Measurements from ENCODE around the gene RRAS2. TPM values are rescaled to one million over a fixed set of nuclear protein-coding genes. Genes with fewer than 3 reads are reported as not detected.

The RRAS2 gene
- total RNA-seq, 1 experiment from 2014 or later: 118 TPM

DNA sequence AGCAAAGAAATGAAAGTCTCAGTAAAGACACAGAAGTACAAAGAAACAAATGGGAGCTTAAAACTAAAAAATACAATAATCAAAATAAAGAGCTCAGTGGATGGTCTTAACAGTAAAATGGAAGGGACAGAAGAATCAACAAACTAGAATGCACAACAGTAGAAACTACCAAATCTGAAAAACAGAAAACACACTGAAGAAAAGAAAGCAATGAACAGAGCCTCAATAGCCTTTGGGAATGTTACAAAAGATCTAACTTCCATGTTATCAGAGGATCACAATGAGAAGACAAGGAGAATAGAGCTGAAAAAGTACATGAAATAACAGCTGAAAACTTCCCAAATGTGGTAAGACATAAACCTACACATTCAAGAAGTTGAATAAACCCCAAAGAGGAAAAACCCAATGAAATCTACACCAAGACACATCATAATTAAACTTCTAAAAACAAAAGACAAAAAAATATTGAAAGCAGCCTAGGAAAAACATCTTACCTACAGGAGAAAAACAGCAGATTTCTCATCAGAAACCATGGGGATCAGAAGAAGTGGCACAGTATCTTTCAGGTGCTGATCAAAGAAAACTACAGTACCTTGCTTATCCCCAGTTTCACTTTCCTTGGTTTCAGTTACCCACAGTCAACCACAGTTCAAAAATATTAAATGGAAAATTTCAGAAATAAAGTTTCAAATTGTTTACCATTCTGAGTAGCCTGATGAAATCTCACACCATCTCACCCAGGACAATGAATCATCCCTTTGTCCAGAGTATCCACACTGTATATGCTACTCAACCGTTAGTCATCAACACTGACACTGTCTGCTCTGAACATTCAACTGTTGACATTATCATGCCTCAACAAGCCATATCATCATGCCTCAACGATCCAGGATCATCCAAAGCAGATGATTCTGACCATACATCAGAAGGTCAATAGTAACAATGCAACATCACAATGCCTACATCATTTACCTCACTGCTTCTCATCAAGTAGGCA, 22.2 kb downstream of the RRAS2 start:
- no peak overlapping the region for H3K4me3 ChIP-seq (ENCODE audit: insufficient read depth, low read depth, low read length)
- H3K27me3 ChIP-seq (ENCODE audit: control insufficient read depth, insufficient read depth, low read length): no peaks in the 10 kb centered on the region
- DNase-seq: no peak
- H3K36me3 ChIP-seq (replicated peaks; ENCODE audit: control insufficient read depth, insufficient read depth, low read length): no peaks in the 10 kb centered on the region

DNA sequence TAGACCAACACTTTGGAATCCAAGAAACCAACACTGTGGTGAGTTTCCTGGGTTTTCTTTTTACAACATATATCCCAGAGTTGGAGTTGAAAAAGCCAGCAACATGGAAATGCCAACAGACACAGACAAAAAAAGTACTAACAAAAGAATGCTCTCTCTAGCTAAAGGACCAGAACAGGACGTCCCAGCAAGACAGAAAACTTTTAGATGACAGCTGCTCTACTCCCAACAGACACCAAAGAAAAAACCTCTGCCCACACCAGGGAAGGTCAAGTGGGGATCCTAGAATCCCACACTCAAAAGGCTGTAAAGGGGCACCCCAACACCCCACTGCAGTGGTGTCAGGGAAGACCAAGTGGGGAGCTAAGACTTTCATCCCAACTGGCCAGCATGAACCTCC, 23.3 kb downstream of the RRAS2 start:
- no peak for DNase-seq
- H3K27me3 ChIP-seq (ENCODE audit: control insufficient read depth, insufficient read depth, low read length): no peaks in the 10 kb centered on the region
- no peak overlapping the region for H3K4me3 ChIP-seq (ENCODE audit: insufficient read depth, low read depth, low read length)
- no peaks in the 10 kb centered on the region for H3K36me3 ChIP-seq (replicated peaks; ENCODE audit: control insufficient read depth, insufficient read depth, low read length)

DNA sequence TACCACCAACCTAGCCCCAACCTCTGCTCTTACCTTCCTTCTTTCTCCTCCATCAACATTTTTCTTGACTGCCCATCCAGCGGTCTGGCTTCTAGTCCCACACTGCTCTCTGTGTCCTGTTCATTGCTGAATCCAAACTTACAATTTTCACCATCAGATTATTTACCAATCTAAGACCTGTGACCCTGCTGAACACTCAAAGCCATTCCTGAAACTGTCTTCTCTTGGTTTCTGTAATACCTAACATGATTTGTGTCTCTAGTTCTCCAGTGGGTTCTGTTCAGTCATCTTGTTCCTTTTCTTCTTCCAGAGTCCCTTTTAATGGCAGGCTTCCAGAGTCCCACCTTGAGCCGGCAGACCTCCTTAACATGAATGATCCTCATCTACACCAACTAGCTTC, 24.1 kb downstream of the RRAS2 start:
- no peak for DNase-seq
- H3K36me3 ChIP-seq (replicated peaks; ENCODE audit: control insufficient read depth, insufficient read depth, low read length): no peaks in the 10 kb centered on the region
- no peaks in the 10 kb centered on the region for H3K27me3 ChIP-seq (ENCODE audit: control insufficient read depth, insufficient read depth, low read length)
- no peak overlapping the region for H3K4me3 ChIP-seq (ENCODE audit: insufficient read depth, low read depth, low read length)

GRCh38 chr11:14334192-14334591, 24.8 kb downstream of the RRAS2 start:
- DNase-seq: no peak
- no peak overlapping the region for H3K4me3 ChIP-seq (ENCODE audit: insufficient read depth, low read depth, low read length)
- no peaks in the 10 kb centered on the region for H3K36me3 ChIP-seq (replicated peaks; ENCODE audit: control insufficient read depth, insufficient read depth, low read length)
- H3K27me3 ChIP-seq (ENCODE audit: control insufficient read depth, insufficient read depth, low read length): no peaks in the 10 kb centered on the region

DNA sequence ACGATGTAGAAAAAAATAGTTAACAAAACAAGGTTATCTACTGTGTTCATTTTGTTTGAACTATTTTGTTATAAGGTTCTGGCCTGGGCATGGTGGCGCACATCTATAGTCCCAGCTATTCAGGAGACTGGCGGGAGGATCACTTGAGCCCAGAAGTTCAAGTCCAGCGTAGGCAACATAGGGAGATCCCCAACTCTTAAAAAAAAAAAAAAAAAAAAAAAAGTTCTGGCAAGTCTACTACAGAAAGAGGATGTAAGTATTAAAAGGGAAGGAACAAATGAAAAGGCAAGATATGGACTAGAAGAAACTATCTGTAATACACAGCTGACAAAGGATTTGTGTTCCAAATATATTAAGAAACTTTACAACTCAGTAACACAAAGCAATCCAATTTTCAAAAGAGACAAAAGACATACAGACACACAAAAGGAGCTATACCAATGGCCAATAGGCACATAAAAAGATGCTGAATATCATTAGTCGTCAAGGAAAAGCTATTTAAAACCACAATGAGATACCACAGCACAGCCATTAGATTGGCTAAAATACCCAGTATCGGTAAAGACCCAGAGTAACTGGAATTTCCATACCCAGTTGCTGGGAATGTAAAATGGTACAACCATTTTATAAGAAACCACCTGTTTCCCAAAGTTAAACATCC, 27.4 kb downstream of the RRAS2 start:
- Histone ChIP-seq H3K36me3 (replicated peaks; ENCODE audit: control insufficient read depth, insufficient read depth, low read length) (no peaks in the 10 kb centered on the region), H3K27me3 (ENCODE audit: control insufficient read depth, insufficient read depth, low read length) (no peaks in the 10 kb centered on the region), H3K4me3 (ENCODE audit: insufficient read depth, low read depth, low read length) (no peak overlapping the region)
- DNase-seq: no peak

GRCh38 chr11:14330881-14331280, 28.1 kb downstream of the RRAS2 start:
- no peaks in the 10 kb centered on the region for H3K27me3 ChIP-seq (ENCODE audit: control insufficient read depth, insufficient read depth, low read length)

GRCh38 chr11:14329702-14330101, 29.3 kb downstream of the RRAS2 start:
- Histone ChIP-seq H3K4me3 (ENCODE audit: insufficient read depth, low read depth, low read length) (no peak overlapping the region), H3K36me3 (replicated peaks; ENCODE audit: control insufficient read depth, insufficient read depth, low read length) (no peaks in the 10 kb centered on the region), H3K27me3 (ENCODE audit: control insufficient read depth, insufficient read depth, low read length) (no peaks in the 10 kb centered on the region)
- DNase-seq: no peak

More at GRCh38 chr11:14330881-14331280, 28.1 kb downstream of the RRAS2 start:
- DNase-seq: no peak
- Histone ChIP-seq H3K4me3 (ENCODE audit: insufficient read depth, low read depth, low read length) (no peak overlapping the region), H3K36me3 (replicated peaks; ENCODE audit: control insufficient read depth, insufficient read depth, low read length) (no peaks in the 10 kb centered on the region)

- Histone ChIP-seq H3K27me3 (ENCODE audit: control insufficient read depth, insufficient read depth, low read length) (no peaks in the 10 kb centered on the region), H3K4me3 (ENCODE audit: insufficient read depth, low read depth, low read length) (no peak overlapping the region), H3K36me3 (replicated peaks; ENCODE audit: control insufficient read depth, insufficient read depth, low read length) (no peaks in the 10 kb centered on the region)
- DNase-seq: no peak
Measured at GRCh38 chr11:14327116-14327515, 31.9 kb downstream of the RRAS2 start.

DNA sequence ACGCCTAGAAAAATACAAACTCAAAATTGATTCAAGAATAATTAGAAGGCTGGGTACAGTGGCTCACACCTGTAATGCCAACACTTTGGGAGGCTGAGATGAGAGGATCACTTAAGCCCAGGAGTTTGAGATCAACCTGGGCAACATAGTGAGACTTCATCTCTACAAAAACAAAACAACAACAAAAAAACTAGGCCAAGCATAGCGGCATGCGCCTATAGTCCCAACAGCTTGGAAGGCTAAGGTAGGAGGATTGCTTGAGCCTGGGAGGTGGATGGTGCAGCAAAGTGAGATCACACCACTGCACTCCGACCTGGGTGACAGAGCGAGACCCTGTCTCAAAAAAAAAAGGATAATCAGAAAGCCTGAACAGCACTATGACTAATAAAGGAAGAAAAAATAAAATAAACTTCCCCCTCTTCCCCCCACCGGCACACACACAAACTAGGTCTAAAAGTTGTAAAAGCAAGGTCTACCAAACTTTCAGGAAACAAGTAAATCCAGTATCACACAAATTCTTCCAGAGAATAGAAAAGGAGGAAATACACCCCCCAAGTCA, 35.8 kb downstream of the RRAS2 start:
- H3K36me3 ChIP-seq (replicated peaks; ENCODE audit: control insufficient read depth, insufficient read depth, low read length): no peaks in the 10 kb centered on the region
- DNase-seq: no peak
- no peak overlapping the region for H3K4me3 ChIP-seq (ENCODE audit: insufficient read depth, low read depth, low read length)
- no peaks in the 10 kb centered on the region for H3K27me3 ChIP-seq (ENCODE audit: control insufficient read depth, insufficient read depth, low read length)

DNA sequence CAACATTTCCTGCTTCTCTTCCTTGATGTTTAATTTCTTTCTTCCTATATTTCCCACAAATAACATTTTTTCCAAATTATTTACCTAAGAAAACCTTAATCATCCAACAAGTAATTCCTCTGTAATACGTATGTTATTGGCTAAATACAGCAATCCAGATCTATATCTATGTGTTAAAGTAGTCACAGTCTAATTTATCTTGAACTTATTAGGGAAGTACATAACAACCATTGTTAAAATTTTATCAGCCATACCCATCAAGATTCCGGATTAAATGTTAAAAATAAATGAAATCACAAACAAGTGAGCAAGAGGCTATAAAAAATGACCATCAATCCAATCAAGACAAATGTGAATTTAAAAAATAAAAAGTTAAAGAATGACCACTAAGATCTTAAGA, 36.5 kb downstream of the RRAS2 start:
- Histone ChIP-seq H3K4me3 (ENCODE audit: insufficient read depth, low read depth, low read length) (no peak overlapping the region), H3K36me3 (replicated peaks; ENCODE audit: control insufficient read depth, insufficient read depth, low read length) (no peaks in the 10 kb centered on the region), H3K27me3 (ENCODE audit: control insufficient read depth, insufficient read depth, low read length) (no peaks in the 10 kb centered on the region)
- no peak for DNase-seq

GRCh38 chr11:14320020-14320419, 39.0 kb downstream of the RRAS2 start:
- no peak overlapping the region for H3K4me3 ChIP-seq (ENCODE audit: insufficient read depth, low read depth, low read length)
- no peaks in the 10 kb centered on the region for H3K27me3 ChIP-seq (ENCODE audit: control insufficient read depth, insufficient read depth, low read length)
- H3K36me3 ChIP-seq (replicated peaks; ENCODE audit: control insufficient read depth, insufficient read depth, low read length): no peaks in the 10 kb centered on the region
- no peak for DNase-seq

- Histone ChIP-seq H3K36me3 (replicated peaks; ENCODE audit: control insufficient read depth, insufficient read depth, low read length) (no peaks in the 10 kb centered on the region), H3K4me3 (ENCODE audit: insufficient read depth, low read depth, low read length) (no peak overlapping the region), H3K27me3 (ENCODE audit: control insufficient read depth, insufficient read depth, low read length) (no peaks in the 10 kb centered on the region)
- no peak for DNase-seq
Measured at GRCh38 chr11:14318581-14318981, 40.4 kb downstream of the RRAS2 start.

- Histone ChIP-seq H3K27me3 (ENCODE audit: control insufficient read depth, insufficient read depth, low read length) (no peaks in the 10 kb centered on the region), H3K36me3 (replicated peaks; ENCODE audit: control insufficient read depth, insufficient read depth, low read length) (no peaks in the 10 kb centered on the region)
- DNase-seq: no peak
Measured at GRCh38 chr11:14317659-14318325, 41.2 kb downstream of the RRAS2 start.

DNA sequence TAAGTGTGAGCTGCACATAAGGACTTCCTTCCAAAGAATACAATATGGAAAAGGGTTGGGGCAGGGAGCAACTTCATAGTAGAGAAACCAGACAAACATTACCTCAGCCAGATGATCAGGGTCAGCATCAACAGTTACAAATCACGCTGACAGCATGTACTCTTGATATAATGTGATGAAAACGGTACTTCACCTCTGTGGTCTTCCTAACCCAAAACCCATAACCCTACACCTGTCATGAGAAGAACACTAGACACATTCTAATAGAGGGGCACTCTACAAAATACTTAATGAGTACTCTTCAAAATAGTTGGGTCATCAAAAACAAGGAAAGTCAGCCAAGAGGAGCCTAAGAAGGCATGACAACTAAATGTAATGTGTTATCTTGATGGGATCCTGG, 43.9 kb downstream of the RRAS2 start:
- H3K36me3 ChIP-seq (replicated peaks; ENCODE audit: control insufficient read depth, insufficient read depth, low read length): no peaks in the 10 kb centered on the region
- no peaks in the 10 kb centered on the region for H3K27me3 ChIP-seq (ENCODE audit: control insufficient read depth, insufficient read depth, low read length)
- no peak overlapping the region for H3K4me3 ChIP-seq (ENCODE audit: insufficient read depth, low read depth, low read length)
- DNase-seq: no peak

More at GRCh38 chr11:14317659-14318325, 41.2 kb downstream of the RRAS2 start:
- no peak overlapping the region for H3K4me3 ChIP-seq (ENCODE audit: insufficient read depth, low read depth, low read length)
